ENCODE results near the gene RNU5B-1. TPM values are rescaled to one million over a fixed set of nuclear protein-coding genes. Genes with fewer than 3 reads are reported as not detected.
"Not testable (repeated sequence)": the region's sequence is repeated elsewhere in the genome, so short reads cannot be mapped to it uniquely, and the experiment has no call there.

RNU5B-1 gene
- total RNA-seq, 1 donor from 2014 or later = 47.6 TPM

- H3K4me1 ChIP-seq = no peaks in the 10 kb centered on the region
- no peaks in the 10 kb centered on the region for H3K36me3 ChIP-seq
- H3K9me3 ChIP-seq = no peaks in the 10 kb centered on the region
- H3K27me3 ChIP-seq (ENCODE audit: low read depth) = no peaks in the 10 kb centered on the region
- H3K27ac ChIP-seq = no peak overlapping the region
- no peak overlapping the region for H3K4me3 ChIP-seq
- DNase-seq (no peak), ATAC-seq (no peak)
- no peak for TF ChIP-seq CTCF (IDR thresholded peaks at IDR 0.05)
- intact Hi-C loops (cut with DNase I) = no loop called here
These were observed 38.0 kb downstream of the RNU5B-1 start for GRCh38 chr15:65342493-65342892.

GRCh38 chr15:65343374-65343981 is 39.0 kb downstream of the RNU5B-1 start:
- intact Hi-C loops (cut with DNase I) = no loop called here
- no peaks in the 10 kb centered on the region for H3K27me3 ChIP-seq (ENCODE audit: low read depth)
- no peaks in the 10 kb centered on the region for H3K4me1 ChIP-seq
- no peaks in the 10 kb centered on the region for H3K9me3 ChIP-seq
- no peak for TF ChIP-seq CTCF (IDR thresholded peaks at IDR 0.05)
- no peak overlapping the region for H3K4me3 ChIP-seq
- no peaks in the 10 kb centered on the region for H3K36me3 ChIP-seq
- H3K27ac ChIP-seq = no peak overlapping the region
- DNase-seq (no peak), ATAC-seq (no peak)

- no peak for DNase-seq
- ATAC-seq = no peak
- TF ChIP-seq CTCF (IDR thresholded peaks at IDR 0.05) = no peak
These were observed 39.9 kb downstream of the RNU5B-1 start for GRCh38 chr15:65344214-65344913.

GRCh38 chr15:65344914-65345275 is 40.4 kb downstream of the RNU5B-1 start:
- Histone ChIP-seq H3K27me3 (ENCODE audit: low read depth) (no peaks in the 10 kb centered on the region), H3K27ac (no peak overlapping the region), H3K9me3 (no peaks in the 10 kb centered on the region), H3K4me3 (no peak overlapping the region), H3K4me1 (no peaks in the 10 kb centered on the region), H3K36me3 (no peaks in the 10 kb centered on the region)
- intact Hi-C loops (cut with DNase I) = no loop called here
- no peak for TF ChIP-seq CTCF (IDR thresholded peaks at IDR 0.05)
- no peak for DNase-seq
- no peak for ATAC-seq

More at GRCh38 chr15:65344214-65344913, 39.9 kb downstream of the RNU5B-1 start:
- no peaks in the 10 kb centered on the region for H3K4me1 ChIP-seq
- H3K9me3 ChIP-seq = no peaks in the 10 kb centered on the region
- no peaks in the 10 kb centered on the region for H3K36me3 ChIP-seq
- H3K27ac ChIP-seq = no peak overlapping the region
- no peak overlapping the region for H3K4me3 ChIP-seq
- intact Hi-C loops (cut with DNase I) = no loop called here
- no peaks in the 10 kb centered on the region for H3K27me3 ChIP-seq (ENCODE audit: low read depth)

- DNase-seq (no peak), ATAC-seq (no peak)
- H3K9me3 ChIP-seq = no peaks in the 10 kb centered on the region
- H3K27ac ChIP-seq = no peak overlapping the region
- intact Hi-C loops (cut with DNase I) = no loop called here
- H3K4me3 ChIP-seq = no peak overlapping the region
- H3K4me1 ChIP-seq = no peaks in the 10 kb centered on the region
- no peaks in the 10 kb centered on the region for H3K27me3 ChIP-seq (ENCODE audit: low read depth)
- no peak for TF ChIP-seq CTCF (IDR thresholded peaks at IDR 0.05)
- no peaks in the 10 kb centered on the region for H3K36me3 ChIP-seq
These were observed 42.5 kb downstream of the RNU5B-1 start for GRCh38 chr15:65346856-65347598.

- DNase-seq; H3K36me3 ChIP-seq; H3K27ac ChIP-seq; ATAC-seq; H3K4me1 ChIP-seq; H3K9me3 ChIP-seq; H3K27me3 ChIP-seq (ENCODE audit: low read depth); intact Hi-C loops (cut with DNase I); H3K4me3 ChIP-seq: not testable (repeated sequence)
These were observed 43.3 kb downstream of the RNU5B-1 start for GRCh38 chr15:65347756-65348155.
